Right renal cortex interstitium (tissue), 3 donors: ENCODE data around the gene SCO1. TPM values are rescaled to one million over a fixed set of nuclear protein-coding genes. Genes with fewer than 3 reads are reported as not detected.

Experiments used
- DNase-seq, 3 donors: peaks; one replicate each; pipeline ENCODE4 v3.0.0-alpha.2; 2013; ENCODE audit warnings: low read depth in 3 of 3, low spot score in 2 of 3
- polyA plus RNA-seq, 3 donors: library from polyadenylated mRNA; unstranded; fragments of 120-200 nt; gene quantifications; one replicate each; pipeline ENCODE4 v1.2.1, GENCODE V29; 2013; ENCODE audit not compliant: insufficient read length in 3 of 3

SCO1 gene
- polyA plus RNA-seq, 3 donors = 37.8 to 40.9 (median 40.0) TPM

DNA sequence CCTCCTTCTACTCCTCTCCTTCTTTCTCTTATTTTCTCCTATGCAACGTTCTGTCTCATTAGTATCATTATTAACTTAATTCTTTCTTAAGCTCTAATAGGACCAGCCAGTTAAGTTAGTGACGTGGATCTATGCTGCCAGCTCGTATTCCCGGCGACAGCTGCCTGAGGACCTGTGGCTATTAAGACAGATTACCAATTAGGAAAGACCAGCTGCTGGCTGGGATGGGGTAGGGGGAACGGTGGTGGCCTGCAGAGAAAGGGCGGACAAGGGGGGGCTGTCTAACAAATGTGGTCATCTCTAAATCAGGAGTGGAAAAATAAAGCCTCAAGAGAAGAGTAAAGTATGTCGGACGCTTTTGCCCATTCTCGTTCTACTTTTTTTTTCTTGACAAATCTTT lies 39.5 kb downstream of the SCO1 start:
- DNase-seq = no peak

DNA sequence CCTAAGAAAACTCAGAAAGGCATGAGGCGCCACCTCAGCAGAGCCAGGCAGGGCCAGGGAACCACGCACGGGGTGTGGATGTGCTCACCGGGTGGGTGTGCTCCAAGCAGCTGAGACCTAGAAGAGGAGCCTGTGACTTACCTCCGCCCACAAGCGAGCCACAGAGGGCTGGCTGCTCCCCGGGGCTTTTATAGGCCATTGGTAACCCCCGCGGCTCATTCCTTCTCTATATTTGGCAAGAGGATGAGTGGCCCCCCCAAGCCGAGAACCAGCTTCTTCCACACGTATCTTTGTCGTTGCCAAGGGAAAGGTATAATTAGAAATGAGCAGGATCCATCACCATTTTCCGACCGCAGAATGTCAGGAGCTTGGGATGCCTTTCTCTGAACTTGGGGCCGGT lies 40.2 kb downstream of the SCO1 start, which contains the start of gene MYH3:
Gene MYH3 (minus strand): TSS at position 162 of the 400 bp plus-strand sequence. CDS start 2,245 bp downstream, outside the sequence.
- no peak for DNase-seq

DNA sequence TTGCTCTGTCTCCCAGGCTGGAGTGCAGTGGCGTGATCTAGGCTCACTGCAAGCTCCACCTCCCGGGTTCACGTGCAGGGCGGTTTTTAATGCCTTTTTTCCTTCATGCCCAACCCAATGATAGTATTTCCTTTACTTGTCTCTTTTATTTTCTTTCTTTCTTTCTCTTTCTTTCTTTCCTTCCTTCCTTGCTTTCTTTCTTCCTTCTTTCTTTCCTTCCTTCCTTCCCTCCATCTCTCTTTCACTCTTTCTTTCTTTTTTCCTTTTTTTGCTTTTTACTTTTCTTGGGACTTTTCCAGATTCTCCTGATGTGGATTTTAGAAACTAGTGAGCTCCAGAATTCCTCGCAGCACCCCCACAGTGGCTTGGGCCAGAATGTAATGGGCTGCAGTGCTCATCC lies 43.3 kb downstream of the SCO1 start:
- no peak for DNase-seq

DNA sequence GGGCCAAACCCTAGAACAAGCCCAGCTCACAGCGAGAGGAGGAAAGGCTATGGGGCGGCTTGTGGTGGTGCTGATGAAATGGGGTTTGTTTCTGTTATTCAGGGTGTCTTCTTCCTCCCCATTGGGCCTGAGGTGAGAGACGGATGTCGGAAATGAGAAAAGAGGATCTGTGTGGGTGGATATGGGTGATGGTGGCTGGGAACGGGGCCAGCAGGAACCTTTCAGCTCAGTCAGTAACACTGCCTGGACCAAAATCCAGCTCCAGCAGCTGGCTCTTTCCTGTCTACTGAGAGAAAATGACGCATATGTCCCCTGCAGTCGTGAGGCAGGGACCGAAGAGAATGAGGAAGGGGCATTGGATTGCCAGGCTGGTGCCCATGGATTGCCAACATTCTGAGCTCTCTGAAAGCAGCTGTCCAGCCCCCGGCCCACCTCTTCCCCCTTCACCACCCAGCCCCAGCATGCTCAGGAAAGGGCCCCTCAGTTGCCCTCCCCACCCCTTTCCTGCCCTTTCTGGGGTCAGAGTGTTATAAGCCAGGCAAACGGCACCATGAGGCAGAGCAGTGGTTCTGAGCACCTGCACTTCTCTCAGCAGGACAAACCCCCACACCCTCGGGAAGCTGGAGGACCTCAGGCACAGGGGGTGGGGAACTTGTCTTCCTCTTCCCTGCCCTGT lies 44.2 kb downstream of the SCO1 start:
- DNase-seq = no peak

DNA sequence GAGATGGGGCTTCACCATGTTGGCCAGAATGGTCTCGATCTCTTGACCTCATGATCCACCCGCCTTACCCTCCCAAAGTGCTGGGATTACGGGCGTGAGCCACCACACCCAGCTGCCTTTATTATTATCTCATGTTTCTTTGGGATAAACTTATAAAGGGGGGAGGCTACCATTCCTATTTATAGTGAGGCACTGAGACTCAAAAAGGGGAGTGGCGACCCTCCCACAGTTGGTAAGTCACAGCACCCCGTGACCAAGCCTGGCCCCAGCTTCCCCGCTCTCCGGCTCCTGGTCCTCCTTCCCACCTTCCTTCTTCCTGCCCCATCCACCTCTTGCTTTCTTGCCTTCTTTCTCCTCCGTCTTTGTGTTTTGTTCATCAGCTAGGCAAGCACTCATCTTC lies 45.4 kb downstream of the SCO1 start:
- no peak for DNase-seq

DNA sequence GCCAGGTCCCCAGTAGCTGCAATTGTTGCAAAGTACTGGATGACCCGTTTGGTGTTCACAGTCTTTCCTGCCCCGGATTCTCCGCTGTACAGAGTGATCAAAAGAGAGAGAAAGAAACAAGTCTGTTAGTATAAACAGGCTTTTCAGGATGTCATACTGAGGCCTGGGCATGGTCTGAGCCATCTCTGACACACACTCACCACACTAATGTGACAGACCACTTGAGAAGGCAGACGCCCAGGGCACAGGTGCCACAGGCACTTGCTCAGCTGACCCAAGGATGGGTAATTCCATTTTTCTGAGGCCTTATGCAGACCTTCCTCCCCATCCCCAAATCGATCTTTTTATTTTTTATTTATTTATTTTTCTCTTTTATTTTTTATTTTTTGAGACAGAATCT lies 47.7 kb downstream of the SCO1 start:
- no peak for DNase-seq

DNA sequence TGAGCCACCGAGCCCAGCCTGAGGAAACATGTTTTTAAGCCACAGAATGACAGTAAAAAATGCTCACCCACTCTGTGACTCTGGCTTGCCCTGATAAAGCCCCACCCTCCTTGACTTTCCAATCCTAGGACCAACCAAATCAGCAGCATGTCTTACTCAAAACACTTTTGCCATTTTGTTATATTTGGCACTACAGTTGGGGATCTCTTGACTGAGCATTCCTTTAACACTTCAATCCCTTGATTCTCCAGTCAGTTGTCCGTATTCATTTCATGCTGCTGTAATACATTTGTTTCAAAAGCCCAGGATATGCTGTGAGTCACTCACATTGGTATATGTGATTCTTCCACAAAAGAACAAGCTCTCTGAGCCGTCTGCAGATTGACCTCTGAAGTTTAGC lies 48.4 kb downstream of the SCO1 start:
- no peak for DNase-seq

DNA sequence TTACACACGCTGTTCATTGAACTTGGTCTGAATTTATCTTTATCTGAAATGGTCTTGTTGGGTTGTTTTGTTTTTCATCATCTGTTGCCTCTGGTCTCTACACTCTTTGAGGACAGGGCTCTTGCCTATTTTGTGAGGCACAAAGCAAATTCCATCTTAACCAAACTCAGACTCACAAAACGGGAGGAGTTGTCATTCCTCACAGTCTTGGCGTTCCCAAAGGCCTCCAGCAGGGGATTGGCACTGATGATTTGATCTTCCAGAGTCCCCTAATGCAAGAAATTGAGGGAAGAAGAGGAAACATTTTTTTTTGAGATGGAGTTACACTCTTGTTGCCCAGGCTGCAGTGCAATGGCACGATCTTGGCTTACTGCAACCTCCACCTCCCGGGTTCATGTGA lies 49.0 kb downstream of the SCO1 start:
- DNase-seq = no peak

DNA sequence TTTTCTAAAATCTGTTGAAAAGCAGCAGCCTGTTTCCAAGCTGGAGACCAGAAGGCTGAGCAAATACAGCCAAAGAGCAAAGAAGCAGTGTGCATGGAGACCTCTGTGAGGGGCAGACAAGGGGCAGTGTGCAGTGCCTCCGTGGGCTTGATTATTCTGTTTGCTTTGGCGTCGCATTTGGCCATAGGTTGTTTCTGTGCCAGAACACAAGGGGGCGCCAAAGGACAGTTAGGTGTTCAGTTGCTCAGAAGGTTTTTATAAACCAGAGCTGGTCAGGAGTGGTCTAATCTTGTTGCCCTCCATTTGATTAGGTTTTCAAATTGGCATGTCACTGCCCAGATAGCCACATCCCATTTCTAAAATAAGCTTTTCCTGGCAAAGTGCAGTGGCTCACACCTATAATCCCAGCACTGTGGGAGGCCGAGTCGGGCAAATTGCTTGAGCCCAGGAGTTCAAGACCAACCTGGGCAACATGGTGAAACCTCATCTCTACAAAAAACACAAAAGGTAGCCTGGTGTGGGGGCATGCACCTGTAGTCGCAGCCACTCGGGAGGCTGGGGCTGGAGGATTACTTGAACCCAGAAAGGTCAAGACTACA lies 50.8 kb downstream of the SCO1 start:
- DNase-seq = peak; percentile 52 to 67 (median 59)

DNA sequence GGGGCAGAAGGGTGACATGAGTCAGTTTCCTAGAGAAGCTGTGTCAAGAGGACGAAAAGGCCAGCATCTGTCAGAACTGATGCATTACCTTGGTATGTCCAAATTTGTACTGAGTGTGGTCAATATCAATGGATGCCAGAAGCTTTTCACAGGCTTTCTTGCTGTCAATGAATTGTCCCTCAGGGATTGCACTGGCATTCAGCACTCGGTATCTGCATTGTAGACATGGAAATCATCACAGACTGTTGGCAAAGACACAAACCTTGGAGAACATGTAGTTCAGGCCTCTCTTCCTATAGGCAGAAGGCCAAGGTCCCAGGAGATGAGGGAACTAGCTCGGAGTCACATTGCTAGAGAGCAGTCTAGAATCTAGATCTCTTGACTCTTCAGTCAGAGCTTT lies 56.9 kb downstream of the SCO1 start:
- no peak for DNase-seq

DNA sequence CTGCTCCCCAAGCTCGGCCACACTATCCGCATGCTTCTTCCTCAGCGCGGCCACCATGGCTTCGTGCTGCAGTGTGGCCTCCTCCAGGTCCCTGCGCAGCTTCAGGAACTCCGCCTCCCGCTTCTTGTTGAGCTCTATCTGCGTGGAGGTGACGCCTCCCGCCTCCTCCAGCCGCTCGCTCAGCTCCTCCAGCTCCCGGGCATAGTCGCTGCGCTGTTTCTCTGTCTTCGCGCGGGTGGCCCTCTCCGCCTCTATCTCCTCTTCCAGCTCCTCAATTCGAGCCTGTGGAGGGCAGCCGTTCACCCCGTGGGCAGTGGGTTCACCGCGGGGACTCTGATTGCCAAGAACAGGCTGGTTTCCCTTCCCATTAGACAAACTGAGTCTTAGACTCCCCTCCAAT lies 59.2 kb downstream of the SCO1 start:
- DNase-seq = no peak

DNA sequence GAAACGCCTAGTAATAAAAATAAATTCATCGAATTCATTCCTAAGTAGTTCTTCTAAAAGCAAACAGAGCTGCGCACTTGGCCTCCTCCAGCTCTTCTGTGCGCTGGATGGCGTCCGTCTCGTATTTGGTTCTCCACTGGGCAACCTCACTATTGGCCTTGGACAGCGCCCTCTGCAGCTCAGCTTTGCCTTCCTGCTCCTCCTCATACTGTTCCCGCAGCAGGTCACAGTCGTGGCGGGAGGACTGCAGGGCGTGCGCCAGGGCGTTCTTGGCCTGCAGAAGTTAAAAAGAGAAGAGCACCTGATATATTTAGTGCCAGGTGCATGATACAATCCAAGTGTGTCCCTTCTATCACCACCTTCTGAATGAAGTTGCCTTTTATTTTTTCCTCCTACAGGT lies 62.0 kb downstream of the SCO1 start:
- no peak for DNase-seq

DNA sequence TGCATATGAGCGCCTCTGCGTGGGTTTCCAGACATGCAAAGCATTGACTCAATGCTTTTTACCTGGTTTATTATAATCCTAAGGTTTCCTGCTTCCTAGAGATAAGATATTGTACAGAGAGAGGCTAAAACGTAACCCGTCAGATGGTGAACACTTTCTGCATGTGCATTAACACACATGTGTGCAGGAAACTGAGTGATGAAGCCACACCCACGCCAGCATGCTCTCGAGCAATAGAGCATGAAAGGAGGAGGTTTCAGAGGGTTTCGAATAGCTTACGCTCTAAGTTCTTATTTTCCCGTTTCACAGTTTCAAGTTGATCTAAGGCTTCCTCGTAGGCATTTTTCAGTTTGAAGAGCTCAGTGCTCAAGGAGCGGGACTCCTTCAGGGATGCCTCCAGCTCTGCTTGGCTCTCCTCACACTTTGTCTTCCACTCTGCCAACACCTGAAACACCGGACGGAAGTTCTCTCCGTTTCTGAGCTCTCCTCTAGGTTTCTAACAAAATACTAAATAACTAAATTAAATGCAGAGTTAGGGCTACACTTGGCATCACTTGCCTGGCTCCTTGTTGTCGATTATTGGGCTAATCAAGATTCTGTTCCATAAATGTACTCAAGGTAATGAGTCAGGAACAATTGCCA lies 63.5 kb downstream of the SCO1 start:
- no peak for DNase-seq

DNA sequence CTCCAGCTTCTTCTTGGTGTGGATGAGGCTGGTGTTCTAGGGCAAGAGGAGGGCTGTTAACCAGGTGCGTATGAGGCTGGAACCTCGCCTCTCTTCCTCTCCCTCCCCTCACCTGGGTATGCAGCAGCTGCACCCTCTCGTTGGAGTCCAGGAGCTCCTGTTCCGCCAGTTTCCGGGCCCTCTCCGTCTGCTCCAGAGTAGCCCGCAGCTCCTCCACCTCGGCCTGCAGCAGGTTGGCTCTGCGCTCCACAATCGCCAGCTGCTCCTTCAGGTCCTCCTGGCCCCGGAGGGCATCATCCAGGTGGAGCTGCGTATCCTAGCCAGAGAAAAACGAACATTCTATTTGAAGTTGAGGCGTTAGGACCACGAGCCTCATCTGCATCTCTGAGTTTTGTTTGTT lies 65.6 kb downstream of the SCO1 start:
- no peak for DNase-seq

DNA sequence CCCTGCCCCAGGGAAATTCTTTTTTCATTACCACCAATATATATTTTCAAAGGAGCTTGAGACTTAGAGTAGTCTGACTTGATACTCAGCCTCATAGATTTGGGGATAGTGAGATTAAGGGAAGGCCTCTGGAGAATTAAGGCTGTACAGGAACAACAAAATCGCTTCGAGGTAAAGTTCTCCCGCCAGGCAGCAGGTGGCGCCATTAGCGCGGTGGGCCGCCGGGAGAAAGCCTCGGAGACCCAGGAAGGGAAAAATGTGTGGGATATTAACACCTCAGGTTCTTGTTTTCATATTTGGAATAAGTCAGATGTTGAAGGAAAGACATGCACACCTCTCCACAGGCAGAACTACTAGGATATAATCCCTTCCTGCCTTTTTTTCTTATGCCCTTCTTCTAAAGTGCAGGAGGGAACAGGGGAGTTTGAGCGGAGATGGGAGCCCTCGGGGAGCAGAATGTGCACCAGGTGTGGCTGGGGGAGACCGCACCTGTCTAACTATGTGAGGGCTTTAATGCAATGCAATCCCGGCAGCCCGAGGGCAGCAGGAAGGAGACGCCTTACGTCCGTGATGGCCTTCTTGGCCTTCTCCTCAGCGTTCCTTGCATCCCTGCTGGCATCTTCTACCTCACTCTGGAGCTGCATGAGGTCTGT lies 66.2 kb downstream of the SCO1 start:
- DNase-seq = no peak

DNA sequence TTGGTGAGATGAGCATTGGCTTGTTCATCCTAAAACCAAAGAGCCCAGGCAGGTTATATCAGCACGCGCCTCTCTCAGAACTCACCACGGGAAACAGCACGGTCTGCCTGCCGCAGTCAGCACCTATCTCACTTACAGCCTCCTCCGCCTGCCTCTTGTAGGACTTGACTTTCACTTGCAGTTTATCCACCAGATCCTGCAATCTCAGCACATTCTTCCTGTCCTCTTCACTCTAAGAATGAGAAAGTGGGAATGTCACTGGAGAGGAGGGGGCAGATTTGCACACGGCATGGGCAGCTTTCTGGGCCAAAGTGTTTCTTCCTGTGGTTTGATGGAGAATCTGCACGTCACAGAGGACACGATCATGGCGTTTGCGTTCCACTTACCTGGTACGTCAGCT lies 67.6 kb downstream of the SCO1 start:
- DNase-seq = no peak

DNA sequence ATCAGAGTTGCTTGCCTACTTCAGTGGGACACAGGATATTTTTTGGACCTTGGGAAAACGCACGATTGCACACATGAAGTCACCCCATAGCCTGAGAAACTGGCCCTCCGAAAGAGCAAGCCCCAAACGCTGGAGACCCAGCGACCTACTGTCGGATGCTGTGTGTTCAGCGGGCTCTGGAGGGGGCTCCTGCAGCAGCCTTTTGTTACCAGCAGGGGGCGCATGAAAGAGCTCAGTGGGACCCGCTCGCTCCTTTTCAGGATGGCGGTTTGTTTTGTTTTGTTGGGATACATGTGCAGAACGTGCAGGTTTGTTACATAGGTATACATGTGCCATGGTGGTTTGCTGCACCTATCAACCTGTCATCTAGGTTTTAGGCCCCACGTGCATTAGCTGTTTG lies 68.6 kb downstream of the SCO1 start:
- DNase-seq = no peak

DNA sequence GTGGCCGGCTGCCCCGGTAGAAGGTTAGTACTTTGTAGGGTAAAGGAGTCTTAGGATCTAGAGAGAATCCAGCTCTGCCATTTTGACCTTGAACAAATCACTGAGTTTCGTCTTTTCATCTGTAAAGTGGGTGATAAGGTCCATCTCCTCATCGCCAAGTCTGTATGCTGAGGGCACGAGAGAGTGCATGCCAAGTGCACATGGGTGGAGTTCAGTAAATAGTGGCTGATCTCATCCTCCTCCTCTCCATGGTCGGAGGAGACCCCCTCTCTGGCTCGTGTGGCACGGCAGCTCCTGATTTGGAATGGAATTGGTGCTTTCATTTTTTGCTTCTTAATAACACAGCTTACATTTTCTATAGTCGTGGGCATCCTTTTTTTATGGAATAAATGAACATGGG lies 70.9 kb downstream of the SCO1 start:
- DNase-seq = no peak

DNA sequence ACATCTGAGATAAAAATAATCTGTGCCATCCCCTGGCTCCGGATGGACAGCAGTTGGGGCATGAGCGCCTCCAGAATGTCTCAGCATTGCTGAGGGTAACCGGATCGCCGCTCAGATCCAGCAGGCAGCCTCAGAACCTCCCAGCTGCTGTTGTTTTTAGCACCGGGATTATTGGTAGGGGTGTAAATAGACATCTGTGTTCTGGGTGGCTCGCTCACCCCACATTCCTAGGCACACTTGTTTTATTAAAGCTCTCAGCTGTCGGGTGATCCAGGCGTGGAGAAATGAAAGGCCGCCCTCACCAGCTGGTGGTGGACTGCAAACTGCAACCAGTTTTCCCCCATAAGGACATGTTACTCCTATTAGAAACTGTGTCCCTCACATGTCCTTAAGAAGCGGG lies 72.4 kb downstream of the SCO1 start:
- DNase-seq = no peak

DNA sequence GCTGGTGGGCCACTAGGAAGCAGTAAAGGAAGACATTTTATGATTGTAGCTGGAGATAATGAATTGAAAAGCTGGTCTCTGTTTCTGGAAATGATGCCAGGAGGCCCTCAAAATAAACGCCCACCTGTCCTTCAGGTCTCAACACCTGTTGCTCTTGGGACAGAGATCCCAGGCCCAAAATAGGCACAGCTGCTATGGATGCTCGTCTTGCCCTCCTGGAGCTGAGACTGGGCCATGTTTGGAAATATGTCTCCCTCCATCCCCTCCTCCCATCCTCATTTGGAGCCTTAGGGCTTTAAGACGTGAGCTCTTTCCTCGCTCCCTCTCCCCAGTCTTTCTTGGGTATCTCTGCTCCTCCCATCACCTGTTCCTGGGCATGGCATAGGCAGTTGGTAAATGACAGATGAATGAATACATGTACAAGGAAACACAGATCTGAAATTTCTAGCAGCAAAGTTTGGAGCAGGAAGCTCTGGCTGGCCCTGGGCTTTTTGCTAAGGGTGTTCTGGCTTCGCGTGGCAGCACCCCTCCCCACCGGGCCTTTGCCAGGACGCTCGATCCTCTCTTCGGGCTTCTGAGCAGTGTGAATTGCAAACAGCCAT lies 73.5 kb downstream of the SCO1 start:
- no peak for DNase-seq
